C4-2B (cell line): Measurements from ENCODE around the gene PLA2G4E.

Experiments
- ZFX ChIP-seq: fragments of 450-650 bp; IDR thresholded peaks from 2 replicates; pipeline ENCODE4 v1.6.1; 2017
- TF ChIP-seq, protein P1 (sequence below): fragments of 450-650 bp; conservative IDR thresholded peaks from 2 replicates; pipeline ENCODE4 v1.5.1; 2017; ENCODE audit warnings: mild to moderate bottlenecking

DNA sequence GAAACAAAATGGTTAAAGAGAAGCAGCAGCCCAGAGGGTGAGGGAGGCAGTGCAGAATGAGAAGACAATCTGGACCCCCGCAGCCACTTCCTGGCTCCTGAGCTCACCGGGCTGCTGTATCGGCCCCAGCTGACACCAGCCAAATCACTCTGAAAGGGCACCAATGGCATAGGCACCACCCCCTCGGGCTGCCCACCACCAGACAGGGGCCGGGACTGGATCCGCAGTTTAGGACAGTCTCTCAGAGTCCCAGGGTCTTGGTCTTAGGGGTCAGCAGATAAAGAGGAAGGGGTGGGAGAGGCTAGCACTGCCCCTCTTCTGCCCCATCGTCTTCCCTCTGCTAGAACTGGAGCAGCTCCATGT, 30.6 kb downstream of the PLA2G4E start:
- TF ChIP-seq, protein P1, sequence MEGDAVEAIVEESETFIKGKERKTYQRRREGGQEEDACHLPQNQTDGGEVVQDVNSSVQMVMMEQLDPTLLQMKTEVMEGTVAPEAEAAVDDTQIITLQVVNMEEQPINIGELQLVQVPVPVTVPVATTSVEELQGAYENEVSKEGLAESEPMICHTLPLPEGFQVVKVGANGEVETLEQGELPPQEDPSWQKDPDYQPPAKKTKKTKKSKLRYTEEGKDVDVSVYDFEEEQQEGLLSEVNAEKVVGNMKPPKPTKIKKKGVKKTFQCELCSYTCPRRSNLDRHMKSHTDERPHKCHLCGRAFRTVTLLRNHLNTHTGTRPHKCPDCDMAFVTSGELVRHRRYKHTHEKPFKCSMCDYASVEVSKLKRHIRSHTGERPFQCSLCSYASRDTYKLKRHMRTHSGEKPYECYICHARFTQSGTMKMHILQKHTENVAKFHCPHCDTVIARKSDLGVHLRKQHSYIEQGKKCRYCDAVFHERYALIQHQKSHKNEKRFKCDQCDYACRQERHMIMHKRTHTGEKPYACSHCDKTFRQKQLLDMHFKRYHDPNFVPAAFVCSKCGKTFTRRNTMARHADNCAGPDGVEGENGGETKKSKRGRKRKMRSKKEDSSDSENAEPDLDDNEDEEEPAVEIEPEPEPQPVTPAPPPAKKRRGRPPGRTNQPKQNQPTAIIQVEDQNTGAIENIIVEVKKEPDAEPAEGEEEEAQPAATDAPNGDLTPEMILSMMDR, result no peak
- no peak for TF ChIP-seq ZFX
